HepG2 (cell line): ENCODE data around the gene ATP5PB. TPM values are rescaled to one million over a fixed set of nuclear protein-coding genes. Genes with fewer than 3 reads are reported as not detected.

ENCODE experiments used
- ATAC-seq: fragments of 200-7000 bp; cut with Tn5 transposase; 3 replicates; pipeline ENCODE4 v1.9.1; 2020; ENCODE audit warnings: mild to moderate bottlenecking, moderate library complexity
- BruUV-seq: library from RNA; stranded (reverse); fragments of 400-500 nt; replicated peaks from 2 replicates; lab custom pipeline; 2021; lab: Mats Ljungman, UMichigan
- CTCF ChIA-PET: fragments of 300-600 bp; formaldehyde crosslinking; extraction: SDS; loops from one replicate; lab custom pipeline; 2021; ENCODE audit warnings: low total read pairs, inconsistent platforms, low intra/inter-chr PET ratio; lab: Yijun Ruan, JAX
- POLR2A ChIA-PET: fragments of 350-600 bp; sonication (Branson Sonifier 250); formaldehyde crosslinking; loops from one replicate; lab custom pipeline; 2020; ENCODE audit warnings: antibody characterized with exemption, inconsistent platforms; lab: Yijun Ruan, JAX
- DNase-seq: peaks from one replicate; pipeline ENCODE4 v3.0.0-alpha.2; 2015; ENCODE audit warnings: low spot score
- FAIRE-seq: peaks from 3 replicates; lab custom pipeline; 2011; peaks lifted over from hg19 to GRCh38; lab: Jason Lieb, UNC
- H2AFZ ChIP-seq: one replicate; pipeline ENCODE4 v1.6.1; 2011; ENCODE audit warnings: low read length, inconsistent platforms
- H3K27ac ChIP-seq: fragments of 300-600 bp; 3 replicates; pipeline ENCODE4 v1.8.0; 2011; ENCODE audit warnings: mixed run types, mild to moderate bottlenecking, mixed read lengths, low read length, inconsistent platforms; ENCODE audit not compliant: insufficient read depth; ENCODE audit errors: extremely low read length
- H3K27me3 ChIP-seq, 2 experiments: fragments of 200-600 bp in 1 of 2; 2 replicates in 1 of 2; 3 replicates in 1 of 2; pipeline versions ENCODE4 v1.6.0 to v1.8.0; 2011; ENCODE audit warnings: low read length in 2 of 2, mild to moderate bottlenecking in 2 of 2, moderate library complexity in 2 of 2, inconsistent platforms in 1 of 2; ENCODE audit not compliant: insufficient read depth in 2 of 2, control insufficient read depth in 1 of 2
- H3K36me3 ChIP-seq, 2 experiments: fragments of 200-600 bp in 1 of 2; replicated peaks in 1 of 2; 2 replicates in 1 of 2; 3 replicates in 1 of 2; pipeline versions ENCODE4 v1.5.1 to v1.8.0; 2011; ENCODE audit warnings: low read length in 2 of 2, inconsistent platforms in 1 of 2; ENCODE audit not compliant: insufficient read depth in 2 of 2, control insufficient read depth in 1 of 2
- H3K4me1 ChIP-seq: 2 replicates; pipeline ENCODE4 v1.5.1; 2012; ENCODE audit warnings: low read length, inconsistent platforms; ENCODE audit not compliant: insufficient read depth
- H3K4me2 ChIP-seq: 2 replicates; pipeline ENCODE4 v1.6.0; 2011; ENCODE audit warnings: low read depth, low read length, inconsistent platforms
- H3K4me3 ChIP-seq, 3 experiments: fragments of 200-600 bp in 1 of 3; sonication (generic), shearing (Covaris generic) in 1 of 3; replicated peaks in 1 of 3; 2 replicates each; pipeline ENCODE4 v1.5.1; 2011 to 2016; ENCODE audit warnings: low read length in 3 of 3, inconsistent platforms in 2 of 3, low read depth in 2 of 3, mild to moderate bottlenecking in 2 of 3, control low read depth in 1 of 3, mixed read lengths in 1 of 3; ENCODE audit not compliant: insufficient read depth in 1 of 3
- H3K79me2 ChIP-seq: one replicate; pipeline ENCODE4 v1.6.1; 2011; ENCODE audit warnings: low read length, inconsistent platforms; ENCODE audit not compliant: insufficient read depth
- H3K9ac ChIP-seq: 2 replicates; pipeline ENCODE4 v1.6.0; 2011; ENCODE audit warnings: mild to moderate bottlenecking, low read depth, low read length, inconsistent platforms; ENCODE audit not compliant: insufficient read depth
- H3K9me3 ChIP-seq: 2 replicates; pipeline ENCODE4 v1.5.1; 2012; ENCODE audit warnings: mild to moderate bottlenecking, low read length
- H4K20me1 ChIP-seq: 2 replicates; pipeline ENCODE4 v1.6.0; 2011; ENCODE audit warnings: inconsistent platforms, mild to moderate bottlenecking, low read length, moderate library complexity; ENCODE audit not compliant: insufficient read depth
- CENPX ChIP-seq: sonication (generic); formaldehyde crosslinking; IDR thresholded peaks from 2 replicates; pipeline ENCODE4 v1.9.0; 2021; ENCODE audit warnings: mild to moderate bottlenecking, missing genetic modification reagents, moderate library complexity
- GATAD2A ChIP-seq: IDR thresholded peaks from 2 replicates; pipeline ENCODE4 v1.6.1; 2016
- SYNCRIP ChIP-seq: fragments of 200-400 bp; formaldehyde crosslinking; IDR thresholded peaks from 2 replicates; pipeline ENCODE4 v1.6.1; 2018; ENCODE audit warnings: mild to moderate bottlenecking, low read depth, low read length; ENCODE audit not compliant: insufficient read depth
- U2AF1 ChIP-seq: fragments of 200-400 bp; formaldehyde crosslinking; optimal IDR thresholded peaks from 2 replicates; pipeline ENCODE3; 2017; ENCODE audit warnings: mild to moderate bottlenecking, low read depth, low read length
- WGBS: methylation state at CpG from one replicate; pipeline ENCODE4 v1.1.6; 2017; ENCODE audit warnings: low lambda C conversion rate; 5-methylcytosine and 5-hydroxymethylcytosine counted together
- in situ Hi-C: cut with HindIII; loops from 2 replicates; pipeline ENCODE4 v1.10.0; 2017; ENCODE audit warnings: low pct_unique_long_range_greater_than_20kb; ENCODE audit not compliant: extremely low pct_ligation_motif_present
- intact Hi-C: fragments of 100-400 bp; cut with micrococcal nuclease; formaldehyde crosslinking; loops from one replicate; pipeline ENCODE4 v1.10.0; 2022; ENCODE audit not compliant: unreplicated experiment
- polyA plus RNA-seq, 8 experiments: library from polyadenylated mRNA; depleted of rRNA in 3 of 8; stranded (reverse) in 7 of 8; unstranded in 1 of 8; fragments of >200 nt; fragmentation: Illumina TruSeq in 4 of 8; extraction: Trizol in 4 of 8; gene quantifications; 2 replicates each; pipeline versions ENCODE4 v1.2.1 to v1.2.3, GENCODE V29; 2011 to 2016; ENCODE audit warnings: low read depth in 4 of 8, missing spikeins in 1 of 8, mixed read lengths in 1 of 8; ENCODE audit not compliant: insufficient read depth in 1 of 8
- total RNA-seq, 5 experiments: library from RNA; depleted of rRNA; stranded (reverse); fragments of >200 nt; fragmentation: Illumina TruSeq; extraction: Trizol; gene quantifications; 2 replicates each; pipeline ENCODE4 v1.2.3, GENCODE V29; 2016; ENCODE audit warnings: low read depth in 1 of 5
- TF ChIP-seq, protein P1 (sequence below): sonication (generic); formaldehyde crosslinking; IDR thresholded peaks from 2 replicates; pipeline ENCODE4 v1.4.0; 2020; ENCODE audit warnings: missing genetic modification reagents
- TF ChIP-seq, protein P2 (sequence below), 2 experiments: sonication (generic) in 1 of 2; formaldehyde crosslinking in 1 of 2; IDR thresholded peaks; 2 replicates each; pipeline versions ENCODE4 v1.5.1 to v1.6.1; 2011 to 2020; ENCODE audit warnings: borderline replicate concordance in 1 of 2, low read depth in 1 of 2, low read length in 1 of 2, mild to moderate bottlenecking in 1 of 2, missing genetic modification reagents in 1 of 2, moderate library complexity in 1 of 2

The ATP5PB gene
- total and polyA plus RNA-seq, 2 of the 13 experiments (the other 11 are each of a cell fraction or from before 2014, with no cell fraction given) = 297 to 541 TPM

DNA sequence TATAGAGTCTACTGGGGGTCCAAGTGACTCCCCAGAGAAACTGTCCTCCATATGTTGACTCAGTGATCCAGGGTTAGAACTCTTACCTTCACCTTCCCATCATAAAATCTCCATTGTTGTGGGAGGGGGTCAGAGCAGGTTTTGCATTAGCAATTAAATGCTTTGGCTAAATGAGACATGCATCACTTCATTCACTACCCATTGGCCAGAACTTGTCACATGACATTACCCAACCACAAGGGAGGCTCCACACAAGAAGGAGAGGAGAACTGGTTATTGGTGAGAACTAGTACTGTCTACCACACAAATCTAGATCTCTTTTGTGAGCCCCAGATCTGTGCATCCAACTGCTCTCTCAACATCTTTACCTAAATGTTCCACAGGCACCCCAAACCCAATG, 20.3 kb downstream of the ATP5PB start:
- Histone ChIP-seq H3K36me3 (peaks cover 0 to 1% of the 10 kb centered on the region in 2 experiments; a peak in 1 of 5 replicates), H3K27me3 (no peaks in the 10 kb centered on the region)
- ATAC-seq = no peak
- DNase-seq = no peak
- intact Hi-C loops = no loop called here
- TF ChIP-seq, protein P1, sequence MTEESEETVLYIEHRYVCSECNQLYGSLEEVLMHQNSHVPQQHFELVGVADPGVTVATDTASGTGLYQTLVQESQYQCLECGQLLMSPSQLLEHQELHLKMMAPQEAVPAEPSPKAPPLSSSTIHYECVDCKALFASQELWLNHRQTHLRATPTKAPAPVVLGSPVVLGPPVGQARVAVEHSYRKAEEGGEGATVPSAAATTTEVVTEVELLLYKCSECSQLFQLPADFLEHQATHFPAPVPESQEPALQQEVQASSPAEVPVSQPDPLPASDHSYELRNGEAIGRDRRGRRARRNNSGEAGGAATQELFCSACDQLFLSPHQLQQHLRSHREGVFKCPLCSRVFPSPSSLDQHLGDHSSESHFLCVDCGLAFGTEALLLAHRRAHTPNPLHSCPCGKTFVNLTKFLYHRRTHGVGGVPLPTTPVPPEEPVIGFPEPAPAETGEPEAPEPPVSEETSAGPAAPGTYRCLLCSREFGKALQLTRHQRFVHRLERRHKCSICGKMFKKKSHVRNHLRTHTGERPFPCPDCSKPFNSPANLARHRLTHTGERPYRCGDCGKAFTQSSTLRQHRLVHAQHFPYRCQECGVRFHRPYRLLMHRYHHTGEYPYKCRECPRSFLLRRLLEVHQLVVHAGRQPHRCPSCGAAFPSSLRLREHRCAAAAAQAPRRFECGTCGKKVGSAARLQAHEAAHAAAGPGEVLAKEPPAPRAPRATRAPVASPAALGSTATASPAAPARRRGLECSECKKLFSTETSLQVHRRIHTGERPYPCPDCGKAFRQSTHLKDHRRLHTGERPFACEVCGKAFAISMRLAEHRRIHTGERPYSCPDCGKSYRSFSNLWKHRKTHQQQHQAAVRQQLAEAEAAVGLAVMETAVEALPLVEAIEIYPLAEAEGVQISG (CRISPR knock-in tag) = no peak
- TF ChIP-seq, all 625 proteins: peak for 0
- Histone ChIP-seq H3K27ac (no peak overlapping the region), H3K9me3 (no peaks in the 10 kb centered on the region), H3K4me3 (no peak overlapping the region), H3K79me2 (no peaks in the 10 kb centered on the region), H3K4me1 (peaks cover 13% of the 10 kb centered on the region; the same call in 1 of the 2 replicates), H3K4me2 (no peak overlapping the region), H4K20me1 (no peaks in the 10 kb centered on the region), H3K9ac (no peak overlapping the region), H2AFZ (no peak overlapping the region)
- ChIA-PET POLR2A (no interaction called here), CTCF (no interaction called here)
- BruUV-seq = no TSS peak
- no peak for FAIRE-seq
- in situ Hi-C loops = no loop called here

DNA sequence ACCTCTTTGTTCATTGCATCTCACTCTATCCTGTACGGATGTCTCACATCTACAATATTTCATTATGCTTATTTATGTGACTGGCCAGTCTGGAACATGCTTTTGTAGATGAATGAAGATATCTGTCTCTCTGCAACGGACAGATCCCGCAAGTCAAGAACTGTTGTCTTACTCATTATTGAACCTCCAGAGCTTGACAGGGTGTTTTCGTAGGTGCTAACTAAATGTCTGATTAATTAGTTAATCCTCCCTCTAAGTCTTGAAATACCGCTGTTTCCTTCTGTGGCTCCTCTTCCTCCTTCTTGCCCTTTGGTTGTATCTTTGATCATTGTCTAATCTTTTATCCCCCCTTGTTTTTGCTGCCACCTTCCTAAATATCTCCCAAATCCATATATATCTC, 21.3 kb downstream of the ATP5PB start:
- CTCF ChIA-PET = no interaction called here
- ATAC-seq (no peak), DNase-seq (no peak), FAIRE-seq (no peak)
- Histone ChIP-seq H3K79me2 (no peaks in the 10 kb centered on the region), H3K4me3 (no peak overlapping the region), H3K27me3 (no peaks in the 10 kb centered on the region), H3K4me1 (peaks cover 13% of the 10 kb centered on the region; the same call in 1 of the 2 replicates), H3K9ac (no peak overlapping the region), H3K27ac (no peak overlapping the region), H3K36me3 (peaks cover 0 to 1% of the 10 kb centered on the region in 2 experiments; a peak in 1 of 5 replicates), H3K4me2 (no peak overlapping the region), H4K20me1 (no peaks in the 10 kb centered on the region), H2AFZ (no peak overlapping the region), H3K9me3 (no peaks in the 10 kb centered on the region)
- intact Hi-C loops (no loop called here), in situ Hi-C loops (no loop called here)
- TF ChIP-seq U2AF1 = no peak
- TF ChIP-seq, protein P2, sequence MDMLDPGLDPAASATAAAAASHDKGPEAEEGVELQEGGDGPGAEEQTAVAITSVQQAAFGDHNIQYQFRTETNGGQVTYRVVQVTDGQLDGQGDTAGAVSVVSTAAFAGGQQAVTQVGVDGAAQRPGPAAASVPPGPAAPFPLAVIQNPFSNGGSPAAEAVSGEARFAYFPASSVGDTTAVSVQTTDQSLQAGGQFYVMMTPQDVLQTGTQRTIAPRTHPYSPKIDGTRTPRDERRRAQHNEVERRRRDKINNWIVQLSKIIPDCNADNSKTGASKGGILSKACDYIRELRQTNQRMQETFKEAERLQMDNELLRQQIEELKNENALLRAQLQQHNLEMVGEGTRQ (IDR thresholded peaks at IDR 0.05; ENCODE audit: low read depth, low read length) = no peak
- TF ChIP-seq, protein P2 (CRISPR knock-in tag; IDR thresholded peaks at IDR 0.05; ENCODE audit: borderline replicate concordance) = no peak
- TF ChIP-seq GATAD2A = no peak
- TF ChIP-seq SYNCRIP = no peak
- TF ChIP-seq CENPX (CRISPR knock-in tag) = no peak
- BruUV-seq = no TSS peak
- POLR2A ChIA-PET = no interaction called here
- 97% methylated on average over 5 of the region's 5 CpGs for WGBS
